Measurements from ENCODE around the gene UBE2Q2. TPM values are rescaled to one million over a fixed set of nuclear protein-coding genes. Genes with fewer than 3 reads are reported as not detected.

The UBE2Q2 gene
- total RNA-seq, 1 experiment from 2014 or later = 40.5 TPM

DNA sequence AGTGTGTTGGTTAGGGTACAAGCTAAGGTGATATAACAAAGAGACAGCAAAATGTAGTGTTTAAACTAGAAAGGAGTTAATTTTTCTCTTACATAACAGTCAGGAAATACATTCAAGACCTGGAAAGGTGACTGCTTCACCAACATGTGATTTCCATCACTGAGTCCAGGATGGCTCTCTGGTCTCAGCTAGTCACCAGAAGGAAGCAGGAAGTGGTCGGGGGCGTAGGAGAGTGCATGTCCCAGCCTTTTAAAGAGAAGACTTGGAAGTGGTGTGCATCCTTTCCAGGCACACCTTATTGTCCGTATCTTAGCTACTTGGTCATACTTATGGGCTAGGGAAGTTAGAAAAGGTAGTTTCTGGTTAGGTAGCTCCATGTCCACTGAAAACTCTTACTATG is 11.1 kb upstream of the UBE2Q2 start:
- POLR2A ChIA-PET = interaction anchor here (0.7 kb wide), 2 partner anchors 8 to 110 kb away, joined by 3 to 4 read pairs; no protein-coding TSS in a partner anchor
- BruUV-seq (replicated peaks) = no TSS peak
- H3K36me3 ChIP-seq (ENCODE audit: control insufficient read depth, insufficient read depth, low read length) = no peaks in the 10 kb centered on the region
- TF ChIP-seq, protein P1, sequence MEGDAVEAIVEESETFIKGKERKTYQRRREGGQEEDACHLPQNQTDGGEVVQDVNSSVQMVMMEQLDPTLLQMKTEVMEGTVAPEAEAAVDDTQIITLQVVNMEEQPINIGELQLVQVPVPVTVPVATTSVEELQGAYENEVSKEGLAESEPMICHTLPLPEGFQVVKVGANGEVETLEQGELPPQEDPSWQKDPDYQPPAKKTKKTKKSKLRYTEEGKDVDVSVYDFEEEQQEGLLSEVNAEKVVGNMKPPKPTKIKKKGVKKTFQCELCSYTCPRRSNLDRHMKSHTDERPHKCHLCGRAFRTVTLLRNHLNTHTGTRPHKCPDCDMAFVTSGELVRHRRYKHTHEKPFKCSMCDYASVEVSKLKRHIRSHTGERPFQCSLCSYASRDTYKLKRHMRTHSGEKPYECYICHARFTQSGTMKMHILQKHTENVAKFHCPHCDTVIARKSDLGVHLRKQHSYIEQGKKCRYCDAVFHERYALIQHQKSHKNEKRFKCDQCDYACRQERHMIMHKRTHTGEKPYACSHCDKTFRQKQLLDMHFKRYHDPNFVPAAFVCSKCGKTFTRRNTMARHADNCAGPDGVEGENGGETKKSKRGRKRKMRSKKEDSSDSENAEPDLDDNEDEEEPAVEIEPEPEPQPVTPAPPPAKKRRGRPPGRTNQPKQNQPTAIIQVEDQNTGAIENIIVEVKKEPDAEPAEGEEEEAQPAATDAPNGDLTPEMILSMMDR (IDR thresholded peaks at IDR 0.05; ENCODE audit: insufficient read depth in 1 of 2, low read depth in 1 of 2, low read length in 1 of 2, severe bottlenecking in 1 of 2, unreplicated experiment in 1 of 2) = no peak
- H3K4me3 Mint-ChIP-seq (ENCODE audit: unreplicated experiment) = no peak overlapping the region
- H3K9me3 Mint-ChIP-seq (ENCODE audit: unreplicated experiment) = peaks cover 10% of the 10 kb centered on the region
- CTCF ChIA-PET = interaction anchor here (1.0 kb wide), 1 partner anchor 9 kb away, joined by 3 read pairs; no protein-coding TSS in a partner anchor
- no peaks in the 10 kb centered on the region for H3K27me3 ChIP-seq (replicated peaks; ENCODE audit: control insufficient read depth, insufficient read depth, low read length)
- peaks cover 26% of the 10 kb centered on the region for H3K4me1 ChIP-seq
- no peak for DNase-seq
- intact Hi-C loops (cut with micrococcal nuclease; ENCODE audit: unreplicated experiment) = no loop called here
- no peaks in the 10 kb centered on the region for H3K27me3 Mint-ChIP-seq (ENCODE audit: insufficient read depth, unreplicated experiment)
- H3K36me3 Mint-ChIP-seq (ENCODE audit: insufficient read depth, unreplicated experiment) = no peaks in the 10 kb centered on the region
- no peaks in the 10 kb centered on the region for H3K9me3 ChIP-seq
- H3K27ac Mint-ChIP-seq (ENCODE audit: unreplicated experiment) = peak overlapping the region; percentile 34
- H3K4me1 Mint-ChIP-seq (ENCODE audit: low read depth, unreplicated experiment) = peaks cover 24% of the 10 kb centered on the region
- no peak overlapping the region for H3K4me3 ChIP-seq (ENCODE audit: low read depth, low read length)

DNA sequence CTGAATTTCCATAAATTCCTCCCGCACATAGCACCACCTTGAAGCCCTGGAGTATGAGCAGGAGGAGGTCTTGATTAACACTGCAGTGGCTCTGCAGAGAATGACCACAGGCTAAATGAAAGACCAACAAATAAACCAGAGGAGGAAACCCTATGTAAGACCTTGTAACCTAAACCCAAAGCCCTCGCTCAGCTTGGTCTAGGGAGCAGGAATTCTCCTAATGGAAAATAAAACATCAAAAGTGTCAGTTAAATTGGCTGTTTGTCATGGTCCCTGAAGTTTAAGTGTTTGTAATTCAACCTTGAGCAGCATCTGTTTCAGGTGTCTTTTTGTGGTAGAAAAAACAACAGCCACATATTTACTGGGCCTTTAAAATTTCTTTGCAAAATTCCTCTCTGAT is 9.2 kb upstream of the UBE2Q2 start:
- TF ChIP-seq, protein P1 (IDR thresholded peaks at IDR 0.05; ENCODE audit: insufficient read depth in 1 of 2, low read depth in 1 of 2, low read length in 1 of 2, severe bottlenecking in 1 of 2, unreplicated experiment in 1 of 2) = no peak
- POLR2A ChIA-PET = no interaction called here
- no peak for DNase-seq
- Histone ChIP-seq H3K9me3 (no peaks in the 10 kb centered on the region), H3K4me3 (ENCODE audit: low read depth, low read length) (no peak overlapping the region), H3K4me1 (peaks cover 18% of the 10 kb centered on the region), H3K36me3 (ENCODE audit: control insufficient read depth, insufficient read depth, low read length) (no peaks in the 10 kb centered on the region), H3K27me3 (replicated peaks; ENCODE audit: control insufficient read depth, insufficient read depth, low read length) (no peaks in the 10 kb centered on the region)
- BruUV-seq (replicated peaks) = no TSS peak
- Mint-ChIP-seq H3K9me3 (ENCODE audit: unreplicated experiment) (peaks cover 5% of the 10 kb centered on the region), H3K27ac (ENCODE audit: unreplicated experiment) (no peak overlapping the region), H3K4me1 (ENCODE audit: low read depth, unreplicated experiment) (peaks cover 20% of the 10 kb centered on the region), H3K27me3 (ENCODE audit: insufficient read depth, unreplicated experiment) (no peaks in the 10 kb centered on the region), H3K4me3 (ENCODE audit: unreplicated experiment) (no peak overlapping the region), H3K36me3 (ENCODE audit: insufficient read depth, unreplicated experiment) (no peaks in the 10 kb centered on the region)
- intact Hi-C loops (cut with micrococcal nuclease; ENCODE audit: unreplicated experiment) = no loop called here
- CTCF ChIA-PET = no interaction called here

DNA sequence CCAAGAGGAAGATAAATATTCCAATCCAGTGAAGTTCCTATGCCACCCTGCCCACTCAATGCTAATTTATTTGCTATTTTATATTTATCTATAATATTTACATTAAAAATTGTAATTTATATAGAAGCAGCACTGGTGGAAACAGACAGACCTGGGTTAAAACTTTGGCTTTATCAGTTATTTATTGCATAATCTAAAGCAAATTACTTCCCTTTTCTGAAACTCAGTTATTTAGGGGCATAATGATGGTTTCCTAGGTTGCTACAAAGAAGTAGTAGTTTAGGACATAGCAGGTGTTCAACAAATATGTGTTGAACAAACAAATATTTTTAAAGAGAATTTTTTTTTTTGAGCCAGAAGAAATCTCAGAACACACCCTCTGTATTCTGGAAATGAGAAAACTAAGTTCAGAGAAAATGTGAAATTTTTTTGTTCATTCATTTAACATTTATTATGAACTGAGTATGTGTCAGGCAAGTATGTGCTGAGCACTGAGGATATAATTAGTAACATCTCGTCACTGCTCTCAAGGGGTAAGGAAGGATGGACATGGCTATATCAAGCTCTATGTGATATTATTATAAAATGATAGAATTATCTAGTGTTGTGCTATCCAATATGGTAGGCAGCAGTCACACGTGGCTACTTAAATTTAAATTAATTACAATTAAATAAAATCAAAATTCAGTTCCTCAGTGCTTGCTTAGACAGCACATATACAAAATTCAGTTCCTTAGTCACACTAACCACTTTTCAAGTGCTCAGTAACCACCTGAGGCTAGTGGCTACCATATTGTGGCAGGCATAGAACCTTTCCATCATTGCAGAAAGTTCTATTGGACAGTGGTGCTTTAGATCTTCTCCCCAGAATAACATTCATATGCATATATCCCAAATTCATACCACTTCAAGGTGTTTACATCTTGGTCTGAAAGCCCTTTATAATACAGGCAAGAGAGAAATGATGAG is 7.0 kb upstream of the UBE2Q2 start:
- no peaks in the 10 kb centered on the region for H3K27me3 ChIP-seq (replicated peaks; ENCODE audit: control insufficient read depth, insufficient read depth, low read length)
- H3K27ac Mint-ChIP-seq (ENCODE audit: unreplicated experiment) = no peak overlapping the region
- H3K36me3 ChIP-seq (ENCODE audit: control insufficient read depth, insufficient read depth, low read length) = no peaks in the 10 kb centered on the region
- H3K4me1 ChIP-seq = peaks cover 12% of the 10 kb centered on the region
- intact Hi-C loops (cut with micrococcal nuclease; ENCODE audit: unreplicated experiment) = no loop called here
- no peaks in the 10 kb centered on the region for H3K9me3 ChIP-seq
- no peak overlapping the region for H3K4me3 ChIP-seq (ENCODE audit: low read depth, low read length)
- H3K27me3 Mint-ChIP-seq (ENCODE audit: insufficient read depth, unreplicated experiment) = no peaks in the 10 kb centered on the region
- no peak overlapping the region for H3K4me3 Mint-ChIP-seq (ENCODE audit: unreplicated experiment)
- POLR2A ChIA-PET = no interaction called here
- H3K9me3 Mint-ChIP-seq (ENCODE audit: unreplicated experiment) = no peaks in the 10 kb centered on the region
- no TSS peak for BruUV-seq (replicated peaks)
- DNase-seq = no peak
- TF ChIP-seq, protein P1 (IDR thresholded peaks at IDR 0.05; ENCODE audit: insufficient read depth in 1 of 2, low read depth in 1 of 2, low read length in 1 of 2, severe bottlenecking in 1 of 2, unreplicated experiment in 1 of 2) = no peak
- CTCF ChIA-PET = no interaction called here
- no peaks in the 10 kb centered on the region for H3K36me3 Mint-ChIP-seq (ENCODE audit: insufficient read depth, unreplicated experiment)
- peaks cover 11% of the 10 kb centered on the region for H3K4me1 Mint-ChIP-seq (ENCODE audit: low read depth, unreplicated experiment)
